SK-N-MC (cell line): ENCODE results near the gene REG1B.

ENCODE experiments used
- EZH2 ChIP-seq: fragments of 200-600 bp; sonication (generic); IDR thresholded peaks from one replicate; pipeline ENCODE4 v1.6.1; 2017; ENCODE audit warnings: antibody characterized with exemption
- FOXP2 ChIP-seq: optimal IDR thresholded peaks from 2 replicates; pipeline ENCODE3; 2011; ENCODE audit warnings: mild to moderate bottlenecking, moderate library complexity; ENCODE audit not compliant: insufficient read depth; ENCODE audit errors: extremely low read length, control extremely low read depth
- POLR2AphosphoS5 ChIP-seq: IDR thresholded peaks from 2 replicates; pipeline ENCODE4 v1.6.1; 2012; ENCODE audit warnings: mild to moderate bottlenecking, low read depth, low read length, borderline replicate concordance

- TF ChIP-seq POLR2AphosphoS5 (no peak), EZH2 (no peak), FOXP2 (no peak)
These were observed 27.2 kb upstream of the REG1B start for GRCh38 chr2:79114797-79115494.
